ENCODE data around the gene CYB561D1. TPM values are rescaled to one million over a fixed set of nuclear protein-coding genes. Genes with fewer than 3 reads are reported as not detected.

CYB561D1 gene
- total RNA-seq, 1 donor, result 4.7 TPM

DNA sequence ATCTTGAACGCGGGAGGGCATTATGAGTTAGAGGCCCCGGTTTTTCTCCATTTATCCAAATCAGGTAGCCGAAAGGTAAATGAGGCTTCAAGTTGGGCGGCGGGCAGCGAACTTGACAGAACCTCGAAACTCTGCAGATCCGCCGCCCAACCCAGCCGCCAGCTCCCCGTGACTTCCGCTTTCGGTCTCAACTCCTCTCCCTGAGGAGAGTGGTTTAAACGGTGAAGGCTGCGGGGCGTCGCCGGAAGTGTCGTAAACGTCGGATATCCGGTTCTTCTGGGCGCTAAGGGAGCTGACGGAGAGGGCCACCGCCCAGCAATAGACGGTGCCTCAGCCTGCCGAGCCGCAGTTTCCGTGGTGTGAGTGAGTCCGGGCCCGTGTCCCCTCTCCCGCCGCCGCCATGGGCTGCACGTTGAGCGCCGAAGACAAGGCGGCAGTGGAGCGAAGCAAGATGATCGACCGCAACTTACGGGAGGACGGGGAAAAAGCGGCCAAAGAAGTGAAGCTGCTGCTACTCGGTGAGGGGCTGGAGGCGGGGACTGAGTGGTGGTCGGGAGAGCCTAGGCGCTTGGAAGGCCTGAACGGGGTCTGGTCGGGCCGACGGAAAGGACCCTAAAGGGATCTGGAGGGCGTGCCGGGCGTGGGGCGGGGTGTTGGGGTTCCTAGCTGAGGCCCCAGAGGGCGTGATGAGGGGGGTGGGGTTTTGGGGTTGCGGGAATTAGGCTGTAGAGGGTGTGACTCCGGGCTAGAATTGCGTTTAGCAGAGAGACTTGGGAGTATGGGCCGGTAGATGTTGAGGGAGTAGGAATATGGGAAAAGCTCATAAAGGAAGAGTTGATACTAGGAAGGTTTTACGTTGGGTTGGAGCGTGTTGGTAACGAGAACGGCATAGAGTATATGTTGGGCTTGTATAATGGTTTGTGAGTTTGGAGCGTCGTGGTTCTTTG, 54.7 kb downstream of the CYB561D1 start, which contains the start of gene GNAI3:
GNAI3 (plus strand) TSS at position 295 of the 947 bp plus-strand sequence; CDS start at position 401, 106 bp downstream.
- peak; percentile 97 for DNase-seq (ENCODE audit: low read depth)
- peak within 1 kb of the TSS; percentile 93 for H3K4me3 ChIP-seq (ENCODE audit: low read depth, low read length)
- TF ChIP-seq CTCF (IDR thresholded peaks at IDR 0.05; ENCODE audit: insufficient read depth, low read depth, low read length), result no peak

Other genes starting within 250 kb of the CYB561D1 start
- gene CELSR2, start 244.6 kb upstream of the CYB561D1 start, total RNA-seq, result 1.3 TPM in 2 replicates
- 14.2 and 23.3 TPM in 2 replicates for gene PSRC1, start 210.9 kb upstream of the CYB561D1 start, total RNA-seq
- not detected in 2 replicates for gene MYBPHL, start 187.1 kb upstream of the CYB561D1 start, total RNA-seq
- 38.4 and 41.9 TPM in 2 replicates for gene SORT1, start 96.2 kb upstream of the CYB561D1 start, total RNA-seq
- 70.2 and 119 TPM in 2 replicates for gene PSMA5, start 67.6 kb upstream of the CYB561D1 start, total RNA-seq
- 4.5 and 10.8 TPM in 2 replicates for gene SYPL2, start 27.5 kb upstream of the CYB561D1 start, total RNA-seq
- 3.9 and 4.7 TPM in 2 replicates for gene ATXN7L2, start 10.2 kb upstream of the CYB561D1 start, total RNA-seq
- 0.97 and 3.5 TPM in 2 replicates for gene AMIGO1, start 15.6 kb downstream of the CYB561D1 start, total RNA-seq
- gene GPR61, start 45.8 kb downstream of the CYB561D1 start, total RNA-seq, result under 0.01 TPM in 1 of 2 replicates, not detected in the other
- gene GNAI3, start 54.5 kb downstream of the CYB561D1 start, total RNA-seq, result 14.2 and 17.3 TPM in 2 replicates
- gene GNAT2, start 125.5 kb downstream of the CYB561D1 start, total RNA-seq, result under 0.01 and 0.43 TPM in 2 replicates
- gene AMPD2, start 125.7 kb downstream of the CYB561D1 start, total RNA-seq, result 90.5 and 107 TPM in 2 replicates
- 11.7 and 15.1 TPM in 2 replicates for gene GSTM4, start 162.0 kb downstream of the CYB561D1 start, total RNA-seq
- 16.8 and 19.0 TPM in 2 replicates for gene GSTM2, start 174.0 kb downstream of the CYB561D1 start, total RNA-seq
- 0.86 TPM in 1 of 2 replicates, not detected in the other for gene GSTM1, start 193.7 kb downstream of the CYB561D1 start, total RNA-seq
- 5.8 and 9.1 TPM in 2 replicates for gene GSTM5, start 218.2 kb downstream of the CYB561D1 start, total RNA-seq
- 84.7 and 104 TPM in 2 replicates for gene GSTM3, start 246.9 kb downstream of the CYB561D1 start, total RNA-seq

All from fibroblast of villous mesenchyme (primary cell).